ENCODE results near the gene OSGIN1.
A peak's percentile ranks its signal among the peaks of the same experiment; 100 is the strongest.

Gene OSGIN1

DNA sequence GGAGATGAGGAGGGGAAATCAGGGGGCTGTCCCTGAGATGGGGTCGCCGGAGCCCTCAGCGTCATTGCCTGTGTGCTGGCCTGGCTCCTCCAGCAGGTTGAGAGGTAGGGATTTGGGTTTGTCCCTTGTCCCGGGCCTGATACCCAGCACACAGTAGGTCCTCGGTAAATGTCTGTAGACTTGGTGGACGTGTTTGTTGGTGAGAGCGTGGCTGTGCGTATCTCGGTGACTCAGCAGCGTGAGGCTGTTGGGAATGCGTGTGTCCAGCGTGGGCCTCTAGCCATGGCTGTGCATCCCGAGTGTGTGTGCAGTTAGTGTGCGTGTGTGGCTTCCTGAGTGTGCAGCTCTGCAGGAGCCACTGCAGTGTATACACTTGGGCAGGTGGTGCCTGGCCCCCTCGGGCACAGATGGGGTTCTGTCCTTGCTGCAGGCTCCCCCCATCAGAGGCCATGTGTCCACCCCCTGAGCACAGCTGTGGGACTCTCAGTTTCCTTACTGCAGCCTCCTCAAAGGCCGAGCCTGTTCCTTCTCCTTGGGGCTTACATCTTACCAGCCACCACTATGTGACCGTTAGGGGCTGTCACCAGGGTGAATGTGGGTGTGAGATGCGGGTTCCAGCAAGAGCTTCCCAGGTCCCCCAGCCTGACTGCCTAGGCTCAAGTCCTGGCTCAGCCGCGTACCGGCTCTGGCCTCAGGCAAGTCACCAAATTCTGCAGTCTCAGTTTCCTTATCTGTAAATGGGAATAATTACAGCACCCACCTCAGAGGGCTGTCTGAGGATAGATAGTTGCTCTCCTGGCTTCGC, 20.7 kb downstream of the OSGIN1 start:
- DNase-seq: no peak

GRCh38 chr16:83974475-83974874, 21.4 kb downstream of the OSGIN1 start:
- no peak for DNase-seq

GRCh38 chr16:83975590-83976260, 22.7 kb downstream of the OSGIN1 start:
- DNase-seq: peak; percentile 79

DNA sequence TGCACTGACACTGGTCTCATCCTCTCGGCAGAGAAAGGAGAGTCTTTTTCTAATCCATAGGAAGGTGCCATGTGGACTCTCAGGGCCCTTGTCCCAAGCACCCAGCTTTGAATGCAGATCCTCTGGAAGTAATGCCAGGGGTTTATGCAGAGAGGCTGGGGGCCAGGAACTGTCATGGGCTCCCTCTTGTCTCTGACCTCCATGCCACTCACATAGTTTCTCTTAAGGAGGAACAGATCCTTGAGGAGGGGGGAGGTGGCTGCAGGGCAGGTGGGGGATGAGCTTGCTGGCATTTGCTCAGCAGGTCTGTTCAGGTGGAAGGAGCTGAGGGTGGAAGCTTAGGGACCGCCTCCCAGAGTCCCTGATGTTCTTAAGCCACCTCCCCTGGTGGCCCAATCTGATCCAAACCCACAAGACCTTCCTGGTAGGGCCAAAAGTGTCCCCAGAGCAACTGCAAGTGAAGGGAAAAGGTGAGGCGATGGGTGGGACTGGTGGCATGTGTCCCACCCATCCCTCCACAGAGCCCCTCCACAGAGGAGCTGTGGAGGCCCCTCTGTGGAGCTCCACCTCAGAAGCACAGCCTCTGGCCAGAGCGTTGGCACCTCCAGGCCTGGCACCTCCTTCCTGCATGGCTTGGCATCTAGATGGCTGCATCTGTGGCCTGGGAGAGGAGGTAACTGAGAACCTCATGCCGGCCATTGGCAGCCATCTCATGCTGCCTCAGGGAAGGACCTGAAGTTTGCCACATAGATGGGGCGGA, 24.2 kb downstream of the OSGIN1 start:
- no peak for DNase-seq

- no peak for DNase-seq
These were observed 25.4 kb downstream of the OSGIN1 start for GRCh38 chr16:83978401-83978904.

GRCh38 chr16:83979441-83979840, 26.4 kb downstream of the OSGIN1 start:
- DNase-seq: no peak

- DNase-seq: no peak
These were observed 27.8 kb downstream of the OSGIN1 start for GRCh38 chr16:83980794-83981193.

- DNase-seq: no peak
These were observed 28.8 kb downstream of the OSGIN1 start for GRCh38 chr16:83981799-83982198.

DNA sequence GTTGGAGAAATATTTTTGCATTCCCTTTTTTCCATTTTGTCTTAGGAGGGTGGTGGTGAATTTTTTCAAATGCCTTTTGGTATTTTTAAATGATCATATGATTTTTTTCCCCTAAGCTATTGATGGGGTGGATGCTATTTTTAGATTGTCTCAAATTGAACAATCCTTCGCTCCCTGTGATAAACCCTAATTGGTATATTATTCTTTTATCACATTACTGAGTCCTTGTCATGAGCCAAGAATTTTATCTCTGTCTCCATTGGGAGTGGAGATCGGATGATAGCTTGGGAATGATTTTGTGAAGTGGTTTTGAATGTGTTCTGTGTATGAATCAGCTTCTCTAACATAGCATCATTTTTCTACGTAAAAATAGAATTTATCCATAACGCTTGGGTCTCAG, 30.5 kb downstream of the OSGIN1 start:
- no peak for DNase-seq

DNA sequence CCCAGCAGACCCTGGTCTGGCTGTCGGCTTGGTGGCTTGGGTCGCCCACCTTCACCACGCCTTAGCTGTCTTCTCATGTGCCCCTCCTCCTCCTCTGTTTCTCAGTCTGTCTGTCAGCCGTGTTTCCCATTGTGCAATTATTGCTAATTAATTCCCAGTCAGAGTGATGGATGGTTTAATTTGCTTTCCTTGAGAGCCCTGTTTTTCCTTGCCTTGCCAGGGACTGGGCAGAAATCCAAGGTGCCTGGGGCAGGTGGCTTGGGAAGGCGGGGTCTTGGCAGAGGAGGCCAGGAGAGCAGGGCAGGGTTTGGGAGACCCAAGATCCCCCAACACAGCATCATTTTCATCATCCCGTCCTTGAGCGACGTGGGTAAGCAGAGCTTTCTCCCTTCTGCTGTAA, 36.3 kb downstream of the OSGIN1 start:
- DNase-seq: no peak

DNA sequence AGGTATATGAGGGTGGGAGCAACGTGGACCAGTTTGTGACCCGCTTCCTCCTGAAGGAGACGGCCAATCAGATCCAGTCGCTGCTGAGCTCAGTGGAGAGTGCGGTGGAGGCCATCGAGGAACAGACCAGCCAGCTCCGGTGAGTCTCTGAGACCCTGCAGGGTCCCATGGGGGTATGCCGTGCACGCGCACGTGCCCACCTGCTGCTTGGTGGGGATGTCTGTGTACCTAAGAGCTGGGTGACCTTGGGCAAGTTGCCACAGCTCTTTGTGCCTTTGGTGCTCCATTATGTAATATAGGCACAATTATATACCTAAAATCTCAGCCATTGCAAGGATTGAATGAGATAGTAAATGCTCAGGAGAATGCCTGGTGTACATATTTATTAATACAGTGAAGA, 37.5 kb downstream of the OSGIN1 start:
- DNase-seq: no peak

- no peak for DNase-seq
These were observed 39.6 kb downstream of the OSGIN1 start for GRCh38 chr16:83992624-83993023.

GRCh38 chr16:83994087-83994486, 41.0 kb downstream of the OSGIN1 start:
- no peak for DNase-seq

DNA sequence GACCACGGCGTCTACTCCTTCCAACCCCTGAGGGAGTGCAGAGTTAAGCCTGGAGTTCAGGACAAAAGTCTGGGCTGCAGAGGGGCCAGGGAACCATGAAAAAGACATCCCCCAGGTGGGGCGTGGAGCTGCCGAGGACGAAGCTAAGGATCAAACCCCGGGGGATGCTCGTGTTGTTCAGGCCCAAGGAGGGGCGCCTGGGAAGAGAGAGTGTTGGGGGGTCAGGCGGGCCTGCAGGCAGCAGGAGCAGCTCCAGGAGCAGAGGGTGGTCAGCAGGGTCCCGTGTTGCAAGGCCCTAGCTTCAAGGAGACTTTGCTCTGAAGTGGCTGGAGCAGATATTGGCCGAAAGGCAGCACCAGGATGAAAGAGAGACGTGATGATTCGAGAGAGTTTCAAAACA, 41.7 kb downstream of the OSGIN1 start:
- DNase-seq: no peak

- peak; percentile 80 for DNase-seq
These were observed 42.7 kb downstream of the OSGIN1 start for GRCh38 chr16:83995754-83996153.

GRCh38 chr16:83996481-83997252, 43.6 kb downstream of the OSGIN1 start:
- no peak for DNase-seq

DNA sequence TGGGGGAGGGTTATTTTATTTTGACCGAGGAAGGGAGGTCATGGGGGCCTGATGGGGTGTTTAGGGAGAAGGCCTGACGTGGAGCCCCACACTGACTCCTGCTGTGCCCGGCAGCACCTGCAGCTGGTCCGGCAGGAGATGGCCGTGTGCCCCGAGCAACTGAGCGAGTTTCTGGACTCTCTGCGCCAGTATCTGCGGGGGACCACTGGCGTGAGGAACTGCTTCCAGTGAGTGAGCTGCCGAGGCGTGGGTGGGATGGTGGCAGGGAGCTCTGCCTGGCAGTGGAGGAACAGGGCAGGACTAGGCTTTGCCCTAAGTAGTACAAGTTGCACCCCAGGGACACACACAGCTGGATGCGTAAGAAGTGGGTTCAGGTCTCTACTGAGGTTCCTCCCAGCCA, 45.1 kb downstream of the OSGIN1 start:
- DNase-seq: no peak

- DNase-seq: no peak
These were observed 48.1 kb downstream of the OSGIN1 start for GRCh38 chr16:84000989-84001642.

GRCh38 chr16:84001726-84002125, 48.7 kb downstream of the OSGIN1 start:
- DNase-seq: no peak

DNA sequence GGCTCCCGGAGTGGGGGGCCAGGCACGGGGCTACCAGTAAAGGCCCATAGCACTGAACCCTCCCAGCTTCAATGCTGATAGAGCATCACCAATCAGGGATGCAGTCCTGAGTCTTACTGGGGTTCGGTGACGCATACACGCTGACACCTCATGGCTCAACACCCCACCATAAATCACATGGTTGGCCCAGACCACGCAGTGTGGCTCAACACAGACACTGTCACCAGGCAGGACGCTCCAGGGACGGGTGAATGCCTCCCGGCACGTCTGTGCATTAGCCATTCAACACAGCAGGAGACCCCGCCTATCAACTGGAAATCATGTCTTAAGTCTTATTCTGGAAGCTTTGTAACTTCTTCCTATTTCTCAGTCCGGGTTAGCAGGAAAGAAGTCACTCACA, 50.0 kb downstream of the OSGIN1 start:
- DNase-seq: no peak

- DNase-seq: no peak
These were observed 51.4 kb downstream of the OSGIN1 start for GRCh38 chr16:84004442-84004841.

- no peak for DNase-seq
These were observed 52.4 kb downstream of the OSGIN1 start for GRCh38 chr16:84005391-84005790.

Measured in retina (tissue), 1 donor.